ENCODE results near the gene BCL3. TPM values are rescaled to one million over a fixed set of nuclear protein-coding genes. Genes with fewer than 3 reads are reported as not detected.

Gene BCL3
- total RNA-seq, 3 donors from 2014 or later = 78.9 to 145 (median 90.6) TPM

GRCh38 chr19:44734357-44734756, 14.2 kb upstream of the BCL3 start:
- no peak for DNase-seq
- ATAC-seq = no peak
- no peak for TF ChIP-seq CTCF (IDR thresholded peaks at IDR 0.05)
- Histone ChIP-seq H3K4me1 (ENCODE audit: low read depth) (peaks cover 14% of the 10 kb centered on the region), H3K36me3 (ENCODE audit: low read depth) (no peaks in the 10 kb centered on the region), H3K9me3 (no peaks in the 10 kb centered on the region), H3K4me3 (no peak overlapping the region)
- intact Hi-C loops (cut with DNase I, micrococcal nuclease) = no loop called here

- H3K4me3 ChIP-seq = no peak overlapping the region
- no peaks in the 10 kb centered on the region for H3K36me3 ChIP-seq (ENCODE audit: low read depth)
- TF ChIP-seq CTCF (IDR thresholded peaks at IDR 0.05) = no peak
- peak; percentile 72 for ATAC-seq
- H3K4me1 ChIP-seq (ENCODE audit: low read depth) = peaks cover 19% of the 10 kb centered on the region
- H3K9me3 ChIP-seq = no peaks in the 10 kb centered on the region
- intact Hi-C loops (cut with DNase I, micrococcal nuclease) = no loop called here
- no peak for DNase-seq
These were observed 13.5 kb upstream of the BCL3 start for GRCh38 chr19:44735011-44735410.

GRCh38 chr19:44737238-44738071, 11.1 kb upstream of the BCL3 start:
- no peak for TF ChIP-seq CTCF (IDR thresholded peaks at IDR 0.05)
- DNase-seq = no peak
- intact Hi-C loops (cut with DNase I, micrococcal nuclease) = no loop called here
- H3K4me3 ChIP-seq = no peak overlapping the region
- H3K4me1 ChIP-seq (ENCODE audit: low read depth) = peaks cover 34% of the 10 kb centered on the region
- ATAC-seq = no peak
- H3K36me3 ChIP-seq (ENCODE audit: low read depth) = no peaks in the 10 kb centered on the region
- no peaks in the 10 kb centered on the region for H3K9me3 ChIP-seq

- H3K4me1 ChIP-seq (ENCODE audit: low read depth) = peaks cover 41% of the 10 kb centered on the region
- no peaks in the 10 kb centered on the region for H3K36me3 ChIP-seq (ENCODE audit: low read depth)
- H3K4me3 ChIP-seq = no peak overlapping the region
- ATAC-seq (no peak), DNase-seq (no peak)
- intact Hi-C loops (cut with DNase I, micrococcal nuclease) = no loop called here
- no peak for TF ChIP-seq CTCF (IDR thresholded peaks at IDR 0.05)
- H3K9me3 ChIP-seq = no peaks in the 10 kb centered on the region
These were observed 10.4 kb upstream of the BCL3 start for GRCh38 chr19:44738136-44738535.

GRCh38 chr19:44738603-44739558, 9.6 kb upstream of the BCL3 start:
- TF ChIP-seq CTCF (IDR thresholded peaks at IDR 0.05) = no peak
- Histone ChIP-seq H3K36me3 (ENCODE audit: low read depth) (no peaks in the 10 kb centered on the region), H3K9me3 (no peaks in the 10 kb centered on the region), H3K4me1 (ENCODE audit: low read depth) (peaks cover 46% of the 10 kb centered on the region), H3K4me3 (no peak overlapping the region)
- ATAC-seq = peak; percentile 19
- peak; percentile 62 to 81 (median 67) for DNase-seq
- intact Hi-C loops (cut with DNase I, micrococcal nuclease) = no loop called here

Data from mucosa of descending colon (tissue), 3 donors.